NCI-H1092 (cell line): ENCODE results near the gene SLC26A11.
"Not testable (repeated sequence)": the region's sequence is repeated elsewhere in the genome, so short reads cannot be mapped to it uniquely, and the experiment has no call there.

Source experiments
- DNase-seq: peaks from one replicate; lab custom pipeline; 2025; lab: John Stamatoyannopoulos, UW

SLC26A11 gene

DNA sequence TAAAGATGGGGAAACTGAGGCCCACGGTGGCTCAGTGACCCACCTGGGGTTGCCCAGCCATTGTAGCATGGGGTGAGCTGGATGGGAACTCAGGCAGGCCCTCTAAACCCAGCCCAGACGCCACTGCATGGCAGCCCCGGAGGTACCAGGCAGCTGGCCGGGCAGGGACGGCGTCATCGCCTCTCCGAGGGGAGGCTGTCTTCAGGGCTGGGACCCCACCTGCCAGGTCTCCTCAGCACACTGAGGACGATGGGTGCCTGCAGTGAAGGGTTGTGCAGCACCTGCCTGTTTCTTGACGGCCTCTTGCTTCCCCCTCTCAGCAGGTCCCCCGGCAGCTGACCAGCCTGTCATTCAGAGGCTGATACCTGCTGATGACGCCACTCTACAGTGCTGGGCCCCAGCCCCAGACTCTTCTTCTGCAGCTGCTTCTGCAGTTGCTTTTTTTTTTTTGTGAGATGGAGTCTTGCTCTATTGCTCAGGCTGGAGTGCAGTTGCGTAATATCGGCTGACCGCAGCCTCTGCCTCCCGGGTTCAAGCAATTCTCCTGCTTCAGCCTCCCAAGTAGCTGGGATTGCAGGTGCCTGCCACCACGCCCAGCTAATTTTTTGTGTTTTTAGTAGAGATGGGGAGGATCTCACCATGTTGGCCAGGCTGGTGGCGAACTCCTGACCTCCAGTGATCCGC is 65.2 kb downstream of the SLC26A11 start:
- DNase-seq: no peak

DNA sequence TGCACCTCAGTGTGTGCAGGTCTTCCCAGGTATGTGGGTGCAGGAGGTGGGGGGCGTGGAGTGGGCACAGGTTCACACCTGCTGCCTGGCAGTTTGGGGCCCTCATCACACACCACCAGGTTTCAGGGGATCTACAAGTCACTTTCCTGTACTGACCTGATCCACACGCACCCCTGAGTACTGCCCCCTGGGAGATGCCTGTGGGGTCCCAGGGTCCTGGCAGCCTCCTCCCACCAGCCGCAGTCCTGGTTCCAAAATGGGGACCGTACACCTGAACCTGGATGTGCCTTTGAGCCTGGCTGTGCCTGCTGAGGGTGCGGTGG is 66.4 kb downstream of the SLC26A11 start:
- no peak for DNase-seq

DNA sequence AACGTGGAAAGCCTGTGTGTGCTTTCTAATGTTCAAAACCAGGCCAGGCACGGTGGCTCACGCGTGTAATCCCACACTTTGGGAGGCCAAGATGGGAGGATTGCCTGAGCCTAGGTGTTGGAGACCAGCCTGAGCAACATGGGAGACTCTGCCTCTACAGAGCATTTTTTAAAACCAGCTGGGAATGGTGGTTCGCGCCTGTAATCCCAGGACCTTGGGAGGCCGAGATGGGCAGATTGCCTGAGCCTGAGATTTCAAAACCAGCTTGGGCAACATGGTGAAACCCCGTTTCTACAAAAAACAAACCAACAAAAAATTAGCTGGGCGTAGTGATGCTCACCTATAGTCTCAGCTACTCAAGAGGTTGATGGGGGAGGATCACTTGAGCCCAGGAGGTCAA is 66.8 kb downstream of the SLC26A11 start:
- no peak for DNase-seq

DNA sequence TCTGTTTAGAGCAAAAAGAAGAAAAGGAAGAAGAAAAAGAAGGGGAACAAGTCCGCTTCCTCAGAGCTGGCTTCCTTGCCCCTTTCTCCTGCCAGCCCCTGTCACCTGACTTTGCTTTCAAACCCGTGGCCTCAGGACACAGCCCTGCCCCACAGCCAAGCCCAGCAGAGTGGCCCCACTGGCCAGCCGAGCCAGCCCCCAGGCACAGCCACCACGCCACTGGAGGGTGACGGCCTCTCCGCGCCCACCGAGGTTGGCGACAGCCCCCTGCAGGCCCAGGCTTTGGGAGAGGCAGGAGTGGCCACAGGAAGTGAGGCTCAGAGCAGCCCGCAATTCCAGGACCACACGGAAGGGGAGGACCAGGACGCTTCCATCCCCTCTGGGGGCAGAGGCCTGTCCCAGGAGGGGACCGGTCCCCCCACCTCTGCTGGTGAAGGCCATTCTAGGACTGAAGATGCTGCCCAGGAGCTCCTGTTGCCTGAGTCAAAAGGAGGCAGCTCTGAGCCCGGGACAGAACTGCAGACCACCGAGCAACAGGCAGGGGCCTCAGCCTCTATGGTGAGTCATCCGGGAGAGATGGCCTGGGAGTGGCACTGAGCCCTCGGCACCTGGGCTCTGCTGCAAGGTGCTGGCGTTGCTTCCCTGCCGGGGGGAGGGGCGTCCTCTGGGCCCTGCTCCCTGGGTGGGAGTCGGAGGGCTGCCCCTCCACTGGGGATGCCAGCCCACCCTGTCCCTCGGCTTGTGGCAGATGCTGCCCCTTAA is 67.8 kb downstream of the SLC26A11 start:
- DNase-seq: no peak

DNA sequence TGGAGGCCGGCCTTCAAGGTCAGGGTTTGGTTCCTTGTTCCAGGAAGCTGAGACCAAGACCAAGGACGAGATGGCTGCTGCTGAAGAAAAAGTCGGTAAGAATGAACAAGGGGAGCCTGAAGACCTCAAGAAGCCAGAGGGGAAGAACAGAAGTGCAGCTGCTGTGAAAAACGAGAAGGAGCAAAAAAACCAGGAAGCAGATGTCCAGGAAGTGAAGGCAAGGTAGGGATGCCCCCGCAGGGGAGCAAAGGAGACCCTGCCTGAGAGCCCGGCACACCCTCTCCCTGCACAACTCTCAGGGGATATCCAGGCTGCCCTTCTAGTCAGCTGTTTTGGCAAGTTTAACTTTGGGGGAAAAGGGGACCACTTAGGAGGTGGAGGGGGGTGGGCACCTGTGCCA is 69.4 kb downstream of the SLC26A11 start:
- DNase-seq: no peak

DNA sequence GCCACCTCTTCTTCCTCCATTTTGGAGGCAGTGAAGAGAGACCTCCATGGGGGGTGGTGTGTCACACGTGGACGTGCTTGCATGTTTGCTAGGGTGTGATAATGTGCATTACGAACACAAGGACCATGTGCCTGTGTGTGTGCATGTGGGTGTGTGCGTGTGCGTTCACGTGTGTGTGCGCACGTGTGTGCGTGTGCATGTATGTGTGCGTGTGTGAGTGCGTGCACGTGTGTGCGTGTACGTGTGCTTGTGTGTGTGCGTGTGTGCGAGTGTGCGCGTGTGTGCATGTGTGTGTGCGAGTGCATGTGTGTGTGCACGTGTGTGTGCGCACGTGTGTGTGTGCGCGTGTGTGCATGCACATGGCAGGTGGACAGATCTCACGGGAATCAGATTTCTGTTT is 69.9 kb downstream of the SLC26A11 start:
- DNase-seq: no peak

DNA sequence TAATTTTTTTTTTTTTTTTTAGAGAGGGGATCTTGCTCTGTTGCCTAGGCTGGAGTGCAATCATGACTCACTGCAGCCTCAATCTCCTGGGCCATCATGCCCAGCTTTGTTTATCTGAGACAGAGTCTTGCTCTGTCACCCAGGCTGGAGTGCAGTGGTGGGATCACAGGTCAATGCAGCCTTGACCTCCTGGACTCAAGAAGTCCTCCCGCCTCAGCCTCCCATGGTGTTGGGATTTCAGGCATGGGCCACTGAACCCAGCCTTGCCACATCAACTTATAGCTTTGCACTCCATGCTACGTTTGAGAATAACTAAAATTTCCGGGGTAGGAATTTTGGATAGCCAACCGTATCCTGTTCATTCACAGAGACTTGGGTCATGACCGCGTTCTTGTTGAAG is 71.0 kb downstream of the SLC26A11 start:
- no peak for DNase-seq

DNA sequence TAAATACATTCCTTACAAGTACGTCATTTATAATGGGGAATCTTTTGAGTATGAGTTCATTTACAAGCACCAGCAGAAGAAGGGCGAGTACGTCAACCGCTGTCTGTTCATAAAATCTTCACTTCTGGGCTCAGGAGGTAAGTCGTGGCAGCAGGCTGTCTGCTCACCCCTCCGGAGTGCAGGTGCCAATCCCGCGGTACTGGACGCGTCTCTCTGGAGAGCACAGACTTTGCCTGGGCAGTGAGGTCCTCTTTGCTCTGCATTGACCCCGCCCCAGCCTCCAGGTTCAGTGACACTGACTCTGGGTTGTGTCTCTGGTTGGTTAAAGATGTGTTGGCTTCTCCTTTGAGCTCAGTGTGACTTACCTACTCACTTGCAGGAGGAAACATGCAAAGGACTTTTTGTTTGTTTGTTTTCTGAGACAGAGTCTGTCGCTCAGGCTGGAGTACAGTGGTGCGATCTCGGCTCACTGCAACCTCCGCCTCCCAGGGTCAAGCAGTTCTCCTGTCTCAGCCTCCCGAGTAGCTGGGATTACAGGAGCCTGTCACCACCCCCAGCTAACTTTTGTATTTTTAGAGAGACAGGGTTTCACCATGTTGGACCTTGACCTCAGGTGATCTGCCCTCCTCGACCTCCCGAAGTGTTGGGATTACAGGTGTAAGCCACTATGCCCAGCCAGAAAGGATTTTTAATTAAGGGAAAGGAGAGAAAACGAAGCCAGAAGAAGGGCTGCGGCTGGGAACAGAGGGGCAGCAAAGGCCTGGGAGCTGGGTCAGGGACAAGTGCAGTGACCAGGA is 71.7 kb downstream of the SLC26A11 start:
- DNase-seq: no peak

DNA sequence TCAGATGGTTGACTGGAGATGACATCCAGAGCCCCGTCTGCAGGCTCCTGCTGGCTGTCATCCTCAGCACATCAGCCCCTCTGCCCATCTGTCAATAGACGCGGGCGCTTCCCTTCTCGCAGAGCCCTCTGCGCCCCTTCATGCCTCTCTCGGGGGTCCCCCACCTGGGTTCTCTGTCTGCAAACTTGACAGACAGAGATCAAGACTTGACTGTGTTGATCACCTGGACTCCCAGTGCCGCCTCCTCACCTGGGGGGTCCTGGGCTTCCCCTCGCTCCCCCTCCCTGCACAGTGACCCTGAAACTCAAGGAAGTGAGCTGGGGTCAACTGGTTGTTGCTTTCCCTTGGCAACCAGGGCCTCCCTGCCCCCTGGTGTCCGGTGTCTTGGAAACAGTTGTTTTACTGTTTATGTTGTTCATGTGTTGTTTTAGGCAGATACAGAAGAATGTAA is 72.3 kb downstream of the SLC26A11 start:
- no peak for DNase-seq

DNA sequence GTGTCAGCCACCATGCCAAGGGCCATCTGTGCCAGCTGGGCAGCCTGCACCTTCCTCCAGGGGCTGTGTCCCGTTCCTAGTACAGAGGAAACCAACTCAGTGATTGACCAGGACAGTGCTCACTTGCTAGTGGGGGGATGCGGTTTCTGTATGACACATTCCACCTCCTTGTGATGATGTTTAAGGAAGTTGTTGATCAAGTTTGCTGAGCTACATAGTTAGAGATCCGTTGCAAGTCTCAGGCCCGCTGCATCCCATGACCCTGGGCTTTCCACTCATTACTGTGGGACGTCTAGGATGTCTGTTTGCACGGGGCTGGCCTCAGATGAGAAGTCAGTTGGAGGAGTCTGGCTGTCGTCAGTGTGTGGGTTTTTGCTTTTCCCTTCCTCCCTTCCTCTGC is 74.0 kb downstream of the SLC26A11 start:
- no peak for DNase-seq

DNA sequence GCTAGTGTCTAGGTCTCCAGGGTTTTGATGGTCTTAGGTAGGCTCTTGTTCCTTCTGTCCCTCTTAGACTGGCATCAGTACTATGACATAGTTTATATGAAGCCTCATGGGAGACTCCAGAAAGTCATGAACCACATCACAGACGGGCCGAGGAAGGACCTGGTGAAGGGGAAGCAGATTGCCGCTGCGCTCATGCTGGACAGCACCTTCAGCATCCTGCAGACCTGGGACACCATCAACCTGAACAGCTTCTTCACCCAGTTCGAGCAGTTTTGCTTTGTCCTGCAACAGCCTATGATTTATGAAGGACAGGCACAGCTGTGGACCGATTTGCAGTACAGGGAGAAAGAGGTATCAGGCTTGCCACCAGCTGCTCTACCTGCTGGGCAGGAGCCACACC is 74.4 kb downstream of the SLC26A11 start:
- DNase-seq: no peak

DNA sequence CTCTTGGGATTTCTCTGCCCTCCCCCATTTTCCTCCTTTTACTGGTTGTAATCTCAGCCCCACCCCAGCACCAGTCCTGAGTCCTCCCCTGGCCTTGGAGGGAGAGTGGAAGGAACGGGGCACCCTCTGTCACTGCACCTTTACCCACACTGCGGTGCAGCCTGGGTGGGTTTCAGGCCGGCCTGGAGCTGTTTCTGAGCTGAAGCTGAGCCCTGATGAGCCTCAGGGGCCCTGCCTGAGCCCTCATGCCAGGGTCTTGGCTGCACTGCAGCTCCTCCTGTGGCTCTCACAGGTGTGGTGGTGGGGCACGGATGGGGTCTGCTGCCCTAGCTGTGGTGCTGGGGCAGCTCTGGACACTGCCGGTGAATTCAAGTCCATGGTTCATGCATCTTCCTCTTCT is 74.9 kb downstream of the SLC26A11 start:
- DNase-seq: no peak

DNA sequence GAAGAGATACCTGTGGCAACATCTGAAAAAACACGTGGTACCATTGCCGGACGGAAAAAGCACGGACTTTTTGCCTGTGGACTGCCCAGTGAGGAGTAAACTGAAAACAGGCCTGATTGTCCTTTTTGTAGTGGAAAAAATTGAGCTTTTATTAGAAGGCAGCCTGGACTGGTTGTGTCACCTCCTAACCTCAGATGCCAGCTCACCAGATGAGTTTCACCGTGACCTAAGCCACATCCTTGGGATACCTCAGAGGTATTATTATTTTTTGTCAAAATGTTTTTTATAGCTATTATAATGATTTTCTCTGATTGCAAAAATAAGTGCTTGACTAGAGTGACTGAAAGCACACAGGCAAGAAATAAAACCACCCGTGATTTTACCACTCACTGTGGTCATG is 75.3 kb downstream of the SLC26A11 start:
- no peak for DNase-seq

DNA sequence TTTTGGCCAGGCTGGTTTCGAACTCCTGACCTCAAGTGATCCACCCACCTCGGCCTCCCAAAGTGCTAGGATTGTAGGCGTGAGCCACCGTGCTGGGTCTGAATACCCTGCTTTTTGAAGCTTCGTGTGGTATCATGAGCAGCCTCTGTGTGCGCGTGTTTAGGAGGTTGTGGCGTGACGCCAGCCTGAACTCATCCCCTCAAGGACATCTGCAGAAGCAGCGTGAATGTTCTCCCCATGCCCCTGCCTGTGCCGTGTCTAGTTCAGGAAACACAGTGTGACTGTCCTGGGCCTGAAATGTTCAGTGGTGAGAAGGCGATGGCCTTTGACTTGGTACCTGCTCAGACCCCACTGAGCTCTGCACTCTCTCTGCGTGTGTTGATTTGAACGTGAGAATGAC is 76.0 kb downstream of the SLC26A11 start:
- DNase-seq: no peak

DNA sequence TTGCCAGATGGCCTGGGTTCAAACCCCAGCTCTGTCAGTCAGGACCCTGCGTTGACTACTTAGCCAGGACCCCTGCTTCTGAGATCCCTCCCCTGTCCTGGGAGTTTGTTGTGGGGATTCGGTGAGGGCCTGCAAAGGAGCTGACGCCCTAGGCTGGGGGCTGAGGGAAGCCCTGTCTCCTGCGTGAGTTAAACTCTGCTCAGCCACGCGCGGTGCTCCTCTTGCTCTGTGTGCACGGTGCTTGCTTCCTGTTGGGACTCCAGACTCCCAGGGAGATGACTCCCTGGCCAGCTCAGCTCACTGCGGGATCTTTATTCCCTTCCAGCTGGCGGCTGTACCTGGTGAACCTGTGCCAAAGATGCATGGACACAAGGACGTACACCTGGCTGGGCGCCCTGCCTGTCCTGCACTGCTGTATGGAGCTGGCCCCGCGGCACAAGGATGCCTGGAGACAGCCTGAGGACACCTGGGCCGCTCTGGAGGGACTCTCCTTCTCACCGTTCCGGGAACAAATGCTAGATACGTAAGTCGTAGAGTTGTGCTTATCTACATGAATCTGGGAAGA is 77.9 kb downstream of the SLC26A11 start:
- no peak for DNase-seq

DNA sequence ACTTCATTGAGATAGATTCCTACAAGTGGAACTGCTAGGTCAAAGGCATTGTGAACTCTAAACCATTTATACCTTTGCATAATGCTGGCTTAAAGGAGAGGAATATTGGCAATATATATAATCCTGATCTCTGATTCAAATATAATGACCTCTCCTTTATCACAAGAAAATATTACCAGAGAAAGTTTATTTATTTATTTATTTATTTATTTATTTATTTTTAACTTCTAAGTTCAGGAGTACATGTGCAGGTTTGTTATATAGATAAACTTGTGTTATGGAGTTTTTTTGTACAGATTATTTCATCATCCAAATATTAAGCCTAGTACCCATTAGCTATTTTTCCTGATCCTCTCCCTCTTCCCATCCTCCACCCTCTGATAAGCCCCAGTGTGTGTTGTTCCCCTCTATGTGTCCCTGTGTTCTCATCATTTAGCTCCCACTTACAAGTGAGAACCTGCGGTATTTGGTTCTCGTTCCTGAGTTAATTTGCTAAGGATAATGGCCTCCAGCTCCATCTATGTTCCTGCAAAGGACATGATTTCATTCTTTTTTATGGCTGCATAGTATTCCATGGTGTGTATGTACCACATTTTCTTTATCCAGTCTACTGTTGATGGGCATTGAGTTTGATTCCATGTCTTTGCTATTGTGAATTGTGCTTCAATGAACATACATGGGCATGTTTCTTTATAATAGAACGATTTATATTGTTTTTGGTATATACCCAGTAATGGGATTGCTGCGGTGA is 79.3 kb downstream of the SLC26A11 start:
- not testable (repeated sequence) for DNase-seq

DNA sequence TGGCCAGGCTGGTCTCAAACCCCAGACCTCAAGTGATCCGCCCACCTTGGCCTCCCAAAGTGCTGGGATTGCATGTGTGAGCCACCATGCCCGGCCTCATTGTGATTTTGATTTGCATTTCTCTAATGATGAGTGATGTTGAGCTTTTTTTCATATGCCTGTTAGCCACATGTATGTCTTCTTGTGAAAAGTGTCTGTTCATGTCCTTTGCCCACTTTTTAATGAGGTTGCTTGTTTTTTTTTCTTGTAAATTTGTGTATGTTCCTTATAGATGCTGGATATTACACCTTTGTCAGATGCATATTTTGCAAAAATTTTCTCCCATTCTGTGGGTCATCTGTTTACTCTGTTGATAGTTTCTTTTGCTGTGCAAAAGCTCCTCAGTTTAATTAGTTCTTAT is 80.5 kb downstream of the SLC26A11 start:
- not testable (repeated sequence) for DNase-seq
